ENCODE data around the gene GDA. TPM values are rescaled to one million over a fixed set of nuclear protein-coding genes. Genes with fewer than 3 reads are reported as not detected.

GDA gene
- total RNA-seq, 1 donor from 2014 or later: not detected

DNA sequence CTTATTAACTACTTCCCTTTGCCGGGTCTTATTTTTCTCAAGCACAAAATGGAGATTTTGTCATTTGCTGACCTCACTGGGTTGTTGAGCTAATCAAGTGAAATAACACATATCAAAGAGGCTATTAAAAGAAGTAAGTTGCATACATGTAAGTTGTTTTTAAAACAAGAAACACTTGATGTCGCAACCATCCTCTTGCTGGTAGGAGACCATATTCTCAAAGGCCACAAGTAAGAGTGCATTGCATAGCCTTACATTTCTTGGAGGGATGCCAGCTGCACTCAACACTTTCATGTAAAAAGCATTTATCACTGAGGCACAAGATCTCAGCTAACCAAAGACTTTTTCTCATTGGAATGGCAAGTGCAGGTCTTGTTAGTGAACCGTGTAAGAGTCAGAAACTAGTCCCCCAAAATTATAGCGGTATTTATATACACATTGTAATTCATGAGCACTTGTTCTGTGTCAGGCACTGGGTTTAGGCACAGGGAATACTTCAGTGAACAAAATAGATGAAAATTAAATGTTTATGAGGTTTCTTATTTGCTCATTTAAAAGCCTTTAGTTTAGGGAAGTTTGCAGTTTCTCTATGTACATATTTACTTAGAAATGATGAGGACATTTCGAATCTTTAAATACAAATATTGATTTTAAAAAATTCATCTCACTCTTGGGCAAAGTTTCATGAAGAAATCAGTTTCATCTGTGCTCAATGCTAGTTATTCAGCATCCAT lies 143.8 kb downstream of the GDA start:
- H3K4me1 ChIP-seq: no peaks in the 10 kb centered on the region
- H3K27me3 ChIP-seq: no peaks in the 10 kb centered on the region
- no peak overlapping the region for H3K4me3 ChIP-seq
- H3K9me3 ChIP-seq: no peaks in the 10 kb centered on the region
- no peak overlapping the region for H3K27ac ChIP-seq
- intact Hi-C loops (cut with DNase I): loop anchor here (2.0 to 5.0 kb wide), 3 partner anchors 69 to 459 kb away; no protein-coding TSS in a partner anchor
- no peaks in the 10 kb centered on the region for H3K36me3 ChIP-seq
- TF ChIP-seq, protein P1, sequence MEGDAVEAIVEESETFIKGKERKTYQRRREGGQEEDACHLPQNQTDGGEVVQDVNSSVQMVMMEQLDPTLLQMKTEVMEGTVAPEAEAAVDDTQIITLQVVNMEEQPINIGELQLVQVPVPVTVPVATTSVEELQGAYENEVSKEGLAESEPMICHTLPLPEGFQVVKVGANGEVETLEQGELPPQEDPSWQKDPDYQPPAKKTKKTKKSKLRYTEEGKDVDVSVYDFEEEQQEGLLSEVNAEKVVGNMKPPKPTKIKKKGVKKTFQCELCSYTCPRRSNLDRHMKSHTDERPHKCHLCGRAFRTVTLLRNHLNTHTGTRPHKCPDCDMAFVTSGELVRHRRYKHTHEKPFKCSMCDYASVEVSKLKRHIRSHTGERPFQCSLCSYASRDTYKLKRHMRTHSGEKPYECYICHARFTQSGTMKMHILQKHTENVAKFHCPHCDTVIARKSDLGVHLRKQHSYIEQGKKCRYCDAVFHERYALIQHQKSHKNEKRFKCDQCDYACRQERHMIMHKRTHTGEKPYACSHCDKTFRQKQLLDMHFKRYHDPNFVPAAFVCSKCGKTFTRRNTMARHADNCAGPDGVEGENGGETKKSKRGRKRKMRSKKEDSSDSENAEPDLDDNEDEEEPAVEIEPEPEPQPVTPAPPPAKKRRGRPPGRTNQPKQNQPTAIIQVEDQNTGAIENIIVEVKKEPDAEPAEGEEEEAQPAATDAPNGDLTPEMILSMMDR (IDR thresholded peaks at IDR 0.05): no peak
- no peak for DNase-seq (ENCODE audit: low spot score in 2 of 2)

DNA sequence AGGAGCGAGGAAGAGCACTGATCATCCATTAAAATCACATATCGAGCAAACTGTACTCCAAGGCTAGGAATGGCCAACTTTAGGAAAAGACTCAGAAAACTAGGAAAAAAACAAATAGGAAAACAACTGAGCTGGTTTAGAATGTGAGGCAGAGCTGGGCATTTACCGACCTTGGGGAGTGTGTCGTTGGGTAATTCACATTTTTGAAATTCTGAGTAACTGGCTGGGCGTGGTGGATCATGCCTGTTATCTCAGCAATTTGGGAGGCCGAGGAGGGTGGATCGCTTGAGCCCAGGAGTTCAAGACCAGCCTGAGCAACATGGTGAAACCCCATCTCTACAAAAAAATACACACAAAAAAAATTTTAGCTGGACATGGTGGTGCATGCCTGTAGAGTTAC lies 145.7 kb downstream of the GDA start:
- TF ChIP-seq, protein P1 (IDR thresholded peaks at IDR 0.05): no peak
- no peaks in the 10 kb centered on the region for H3K9me3 ChIP-seq
- DNase-seq (ENCODE audit: low spot score in 2 of 2): no peak
- H3K36me3 ChIP-seq: no peaks in the 10 kb centered on the region
- no peaks in the 10 kb centered on the region for H3K27me3 ChIP-seq
- intact Hi-C loops (cut with DNase I): loop anchor here (5.0 kb wide), 2 partner anchors 67 to 457 kb away; no protein-coding TSS in a partner anchor
- no peak overlapping the region for H3K27ac ChIP-seq
- no peaks in the 10 kb centered on the region for H3K4me1 ChIP-seq
- no peak overlapping the region for H3K4me3 ChIP-seq

DNA sequence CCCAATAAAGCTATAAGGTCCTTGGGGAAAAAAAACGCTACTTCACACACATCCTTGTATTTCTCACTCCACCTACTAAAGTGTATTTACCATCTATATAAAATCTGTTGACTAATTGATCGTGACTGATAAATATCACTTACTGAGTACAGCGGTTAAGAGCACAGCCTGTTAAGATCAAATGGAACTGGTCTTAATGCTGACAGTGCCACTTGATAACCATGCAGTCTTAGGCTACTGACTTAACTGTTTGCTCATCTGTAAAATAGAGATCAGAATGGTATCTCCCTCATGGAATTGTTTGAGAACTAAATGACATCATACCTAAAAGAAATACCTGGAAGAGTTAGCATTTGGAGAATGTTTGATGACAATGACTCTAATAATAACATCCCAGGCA lies 148.3 kb downstream of the GDA start:
- TF ChIP-seq, protein P1 (IDR thresholded peaks at IDR 0.05): no peak
- H3K4me3 ChIP-seq: no peak overlapping the region
- intact Hi-C loops (cut with DNase I): no loop called here

DNA sequence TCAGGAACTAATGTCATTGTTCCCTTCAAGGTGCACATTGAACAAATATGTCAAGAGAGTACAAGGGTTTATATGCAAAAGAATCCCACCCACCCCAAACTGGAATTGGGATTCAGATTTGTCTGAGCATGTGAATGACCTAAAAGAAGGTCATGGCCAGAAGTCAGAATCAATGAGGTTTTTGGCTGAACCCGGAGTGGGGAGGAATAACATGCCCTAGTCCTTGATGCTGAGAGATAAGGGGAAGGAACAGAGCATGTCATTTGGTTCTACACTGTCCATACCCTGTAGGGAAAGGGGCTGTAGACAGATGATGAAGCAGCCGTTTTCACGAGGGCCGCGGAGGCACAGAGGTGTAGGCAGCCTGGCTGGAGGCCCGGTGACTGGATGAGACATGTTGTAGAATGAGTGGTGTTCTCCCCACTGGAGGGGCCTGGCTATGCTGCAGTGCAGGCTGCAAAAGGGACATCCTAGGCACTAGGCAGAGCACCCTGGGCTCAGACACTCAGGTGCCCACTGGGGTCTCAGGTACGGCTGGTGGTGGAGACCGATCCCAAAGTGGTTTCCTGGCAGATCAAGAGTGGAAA lies 149.9 kb downstream of the GDA start:
- Histone ChIP-seq H3K27ac (no peak overlapping the region), H3K4me1 (no peaks in the 10 kb centered on the region), H3K36me3 (no peaks in the 10 kb centered on the region), H3K4me3 (no peak overlapping the region), H3K27me3 (no peaks in the 10 kb centered on the region), H3K9me3 (no peaks in the 10 kb centered on the region)
- TF ChIP-seq, protein P1 (IDR thresholded peaks at IDR 0.05): no peak
- no peak for DNase-seq (ENCODE audit: low spot score in 2 of 2)
- intact Hi-C loops (cut with DNase I): no loop called here

More for the DNA sequence above, 148.3 kb downstream of the GDA start:
- H3K9me3 ChIP-seq: no peaks in the 10 kb centered on the region
- no peaks in the 10 kb centered on the region for H3K36me3 ChIP-seq
- no peak overlapping the region for H3K27ac ChIP-seq
- H3K27me3 ChIP-seq: no peaks in the 10 kb centered on the region
- no peak for DNase-seq (ENCODE audit: low spot score in 2 of 2)
- H3K4me1 ChIP-seq: no peaks in the 10 kb centered on the region

DNA sequence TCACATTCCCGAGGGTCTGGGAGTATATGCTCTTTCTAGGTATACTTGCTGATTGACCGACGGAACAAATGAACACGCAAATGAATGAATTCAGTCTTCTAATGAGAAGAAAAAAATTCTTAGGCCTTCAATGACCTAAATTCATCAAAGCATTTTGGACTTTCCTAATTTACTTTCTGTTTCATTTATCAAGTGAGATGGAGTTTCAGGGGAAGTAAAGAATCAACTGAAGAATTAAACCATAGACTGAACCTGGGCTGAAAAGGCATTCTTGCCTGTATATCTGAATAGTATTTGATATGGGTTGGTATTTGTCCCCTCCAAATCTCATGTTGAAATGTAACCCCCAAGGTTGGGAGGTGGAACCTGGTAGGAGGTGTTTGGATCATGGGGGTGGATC lies 151.6 kb downstream of the GDA start:
- DNase-seq (ENCODE audit: low spot score in 2 of 2): no peak
- H3K27ac ChIP-seq: no peak overlapping the region
- no peaks in the 10 kb centered on the region for H3K27me3 ChIP-seq
- H3K4me1 ChIP-seq: no peaks in the 10 kb centered on the region
- intact Hi-C loops (cut with DNase I): no loop called here
- H3K9me3 ChIP-seq: no peaks in the 10 kb centered on the region
- TF ChIP-seq, protein P1 (IDR thresholded peaks at IDR 0.05): no peak
- no peaks in the 10 kb centered on the region for H3K36me3 ChIP-seq
- H3K4me3 ChIP-seq: no peak overlapping the region

Other genes with a start within 250 kb of the GDA start
- 20.5 TPM for gene ABHD17B, start 238.2 kb upstream of the GDA start, total RNA-seq
- 2.6 TPM for gene C9orf85, start 237.8 kb upstream of the GDA start, total RNA-seq
- gene C9orf57, start 88.8 kb upstream of the GDA start, total RNA-seq: not detected
- gene ZFAND5, start 215.8 kb downstream of the GDA start, total RNA-seq: 189 TPM